ENCODE results near the gene OSBPL8. TPM values are rescaled to one million over a fixed set of nuclear protein-coding genes. Genes with fewer than 3 reads are reported as not detected.

Gene OSBPL8
- total and polyA plus RNA-seq, 2 of the 8 experiments (the other 6 are each of a cell fraction or from before 2014, with no cell fraction given): 10.9 to 81.1 TPM

DNA sequence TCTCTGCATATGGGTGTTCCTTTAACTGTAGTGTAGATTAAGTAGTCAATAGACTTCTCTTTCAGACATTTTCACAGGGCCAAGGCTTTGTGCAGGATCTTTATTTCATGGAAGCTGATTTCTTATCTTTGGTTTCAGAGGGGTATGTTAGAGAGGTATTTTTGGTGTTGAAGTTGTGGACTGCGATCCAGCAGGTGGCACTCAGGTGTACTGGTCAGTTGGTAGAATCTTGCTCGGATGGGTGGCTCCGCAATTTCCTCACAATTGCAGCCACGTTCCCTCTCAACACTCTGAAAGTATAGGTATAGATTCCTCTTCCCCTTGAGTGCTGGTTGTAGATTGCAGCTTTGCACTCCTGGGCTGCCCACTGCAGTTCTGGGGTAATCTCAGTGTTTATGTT lies 44.3 kb downstream of the OSBPL8 start:
- no peaks in the 10 kb centered on the region for H4K20me1 ChIP-seq (replicated peaks in 1 of 2; ENCODE audit: control insufficient read depth in 1 of 2, insufficient read depth in 2 of 2, low read length in 2 of 2)
- H3K14ac ChIP-seq (ENCODE audit: insufficient read length): no peak overlapping the region
- H4K5ac ChIP-seq (ENCODE audit: insufficient read length, low read depth, low read length): no peak overlapping the region
- no peak overlapping the region for H3K4ac ChIP-seq (replicated peaks; ENCODE audit: insufficient read length, low read depth, low read length)
- CTCF ChIA-PET (ENCODE audit: partially characterized antibody): interaction anchor here (1.3 to 2.1 kb wide), 3 partner anchors 17 to 73 kb away, joined by 3 to 5 read pairs (median 4); no protein-coding TSS in a partner anchor
- no peak overlapping the region for H3K18ac ChIP-seq (ENCODE audit: extremely low read depth, low read length)
- H2BK15ac ChIP-seq (ENCODE audit: low read length): no peak overlapping the region
- H3K4me2 ChIP-seq (ENCODE audit: insufficient read depth in 1 of 2, low read depth in 2 of 2, low read length in 2 of 2): no peak overlapping the region
- H3K36me3 ChIP-seq (ENCODE audit: control insufficient read depth in 2 of 4, insufficient read depth in 4 of 4, low read length in 3 of 4): peaks cover 0 to 16% (median 5%) of the 10 kb centered on the region in 4 experiments; a peak in 3 of 8 replicates
- H2BK12ac ChIP-seq (ENCODE audit: low read depth, low read length): no peak overlapping the region
- H3K9ac ChIP-seq (replicated peaks in 1 of 4; ENCODE audit: extremely low read depth in 1 of 4, low read depth in 3 of 4, low read length in 3 of 4): no peak overlapping the region
- H3K79me1 ChIP-seq (ENCODE audit: low read depth, low read length): peaks cover 3% of the 10 kb centered on the region; the same call in 1 of the 2 replicates
- no peaks in the 10 kb centered on the region for H3K23me2 ChIP-seq (ENCODE audit: low read depth, low read length)
- H3K27ac ChIP-seq (ENCODE audit: low read depth, low read length): no peak overlapping the region
- H3K27me3 ChIP-seq (replicated peaks in 1 of 4; ENCODE audit: control insufficient read depth in 3 of 4, extremely low read depth in 1 of 4, insufficient read depth in 3 of 4, low read length in 3 of 4): no peaks in the 10 kb centered on the region
- H2AFZ ChIP-seq (ENCODE audit: low read length): no peak overlapping the region
- H4K8ac ChIP-seq (ENCODE audit: extremely low read depth, insufficient read depth, low read length): no peak overlapping the region
- no peak overlapping the region for H2BK5ac ChIP-seq (ENCODE audit: low read depth, low read length)
- H4K91ac ChIP-seq (replicated peaks; ENCODE audit: insufficient read length, low read length): no peak overlapping the region
- H3K9me3 ChIP-seq (ENCODE audit: insufficient read depth in 2 of 2, low read depth in 1 of 2, low read length in 1 of 2): peaks cover 23 to 33% of the 10 kb centered on the region in 2 experiments
- H2AK5ac ChIP-seq (ENCODE audit: low read depth, low read length): no peak overlapping the region
- H3K56ac ChIP-seq (replicated peaks; ENCODE audit: insufficient read length, low read depth, low read length): no peak overlapping the region
- no peak overlapping the region for H3K23ac ChIP-seq (ENCODE audit: insufficient read length)
- POLR2A ChIA-PET (ENCODE audit: partially characterized antibody): no interaction called here
- no peaks in the 10 kb centered on the region; a peak in 2 of 7 replicates for H3K4me1 ChIP-seq (replicated peaks in 1 of 4; ENCODE audit: control insufficient read depth in 3 of 4, insufficient read depth in 4 of 4, low read length in 3 of 4)
- H2BK120ac ChIP-seq (replicated peaks; ENCODE audit: low read depth, low read length): no peak overlapping the region
- DNase-seq (ENCODE audit: low read depth in 1 of 2, low spot score in 2 of 2) (no peak), FAIRE-seq (no peak)
- H3K79me2 ChIP-seq (ENCODE audit: control insufficient read depth in 1 of 2, insufficient read depth in 2 of 2, low read length in 2 of 2): peaks cover 2 to 38% of the 10 kb centered on the region in 2 experiments; a peak in 3 of 4 replicates
- no peak overlapping the region for H3K4me3 ChIP-seq (ENCODE audit: extremely low read depth in 1 of 4, insufficient read depth in 2 of 4, low read depth in 3 of 4, low read length in 4 of 4)
- TF ChIP-seq SUZ12 (IDR thresholded peaks at IDR 0.05; ENCODE audit: low read length) (no peak), RAD21 (IDR thresholded peaks at IDR 0.05 in 1 of 2, conservative IDR thresholded peaks at IDR 0.05 in 1 of 2; ENCODE audit: low read depth in 2 of 2, low read length in 2 of 2) (peak in 1 of 2 experiments; percentile 17; a peak in 1 of 4 replicates)
- TF ChIP-seq, protein P1, sequence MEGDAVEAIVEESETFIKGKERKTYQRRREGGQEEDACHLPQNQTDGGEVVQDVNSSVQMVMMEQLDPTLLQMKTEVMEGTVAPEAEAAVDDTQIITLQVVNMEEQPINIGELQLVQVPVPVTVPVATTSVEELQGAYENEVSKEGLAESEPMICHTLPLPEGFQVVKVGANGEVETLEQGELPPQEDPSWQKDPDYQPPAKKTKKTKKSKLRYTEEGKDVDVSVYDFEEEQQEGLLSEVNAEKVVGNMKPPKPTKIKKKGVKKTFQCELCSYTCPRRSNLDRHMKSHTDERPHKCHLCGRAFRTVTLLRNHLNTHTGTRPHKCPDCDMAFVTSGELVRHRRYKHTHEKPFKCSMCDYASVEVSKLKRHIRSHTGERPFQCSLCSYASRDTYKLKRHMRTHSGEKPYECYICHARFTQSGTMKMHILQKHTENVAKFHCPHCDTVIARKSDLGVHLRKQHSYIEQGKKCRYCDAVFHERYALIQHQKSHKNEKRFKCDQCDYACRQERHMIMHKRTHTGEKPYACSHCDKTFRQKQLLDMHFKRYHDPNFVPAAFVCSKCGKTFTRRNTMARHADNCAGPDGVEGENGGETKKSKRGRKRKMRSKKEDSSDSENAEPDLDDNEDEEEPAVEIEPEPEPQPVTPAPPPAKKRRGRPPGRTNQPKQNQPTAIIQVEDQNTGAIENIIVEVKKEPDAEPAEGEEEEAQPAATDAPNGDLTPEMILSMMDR (IDR thresholded peaks at IDR 0.05; ENCODE audit: control extremely low read depth in 1 of 3, insufficient read depth in 1 of 3, low read depth in 1 of 3, low read length in 3 of 3): 0 out of 4 replicates have a peak, but pooled peaks of 1 of the 3 experiments have one; percentile 5
- H2BK20ac ChIP-seq (ENCODE audit: low read length): no peak overlapping the region
- whole genome bisulfite sequencing, 2 experiments (ENCODE audit: extremely low coverage in 1 of 2, insufficient coverage in 1 of 2, insufficient read length in 1 of 2, insufficient replicate concordance in 2 of 2, low coverage in 1 of 2, low lambda C conversion rate in 2 of 2, missing lambda C conversion rate in 1 of 2): 94% methylated on average over 4 of the region's 4 CpGs; no CpG with 5 or more reads in 1 of the 2 experiments

Data from H1 (cell line).